PC-9 (cell line): Measurements from ENCODE around the gene RHBDL1. TPM values are rescaled to one million over a fixed set of nuclear protein-coding genes. Genes with fewer than 3 reads are reported as not detected.

Source experiments
- BruUV-seq: library from RNA; stranded (reverse); fragments of 400-500 nt; replicated peaks from 2 replicates; lab custom pipeline; 2021; lab: Mats Ljungman, UMichigan
- CTCF ChIA-PET: fragments of 300-600 bp; sonication (Branson Sonifier 250); formaldehyde crosslinking; loops from one replicate; lab custom pipeline; 2022; ENCODE audit warnings: antibody characterized with exemption; lab: Charles Lee
- POLR2A ChIA-PET: fragments of 300-600 bp; sonication (Branson Sonifier 250); formaldehyde crosslinking; loops from one replicate; lab custom pipeline; 2022; ENCODE audit warnings: antibody characterized with exemption; ENCODE audit not compliant: unreplicated experiment; lab: Charles Lee
- DNase-seq, 2 experiments: peaks; one replicate each; pipeline versions ENCODE4 v3.0.0 to v3.0.0-alpha.2; 2015 to 2022; ENCODE audit warnings: mixed read lengths in 1 of 2
- H2AFZ ChIP-seq: fragments of 200-600 bp; sonication (generic); 2 replicates; pipeline ENCODE4 v1.8.1; 2017; ENCODE audit warnings: antibody characterized with exemption
- H3F3A ChIP-seq: fragments of 200-600 bp; sonication (generic); 2 replicates; pipeline ENCODE4 v1.8.1; 2017; ENCODE audit warnings: antibody characterized with exemption, mild to moderate bottlenecking, low read depth; ENCODE audit not compliant: insufficient read depth
- H3K27ac ChIP-seq: fragments of 200-600 bp; sonication (generic); 2 replicates; pipeline ENCODE4 v1.6.1; 2016; ENCODE audit warnings: mixed run types
- H3K27me3 ChIP-seq: fragments of 200-600 bp; sonication (generic); 2 replicates; pipeline ENCODE4 v1.6.1; 2016; ENCODE audit warnings: low read depth, mixed run types; ENCODE audit not compliant: insufficient read depth
- H3K36me3 ChIP-seq: fragments of 200-600 bp; sonication (generic); 2 replicates; pipeline ENCODE4 v1.6.1; 2016; ENCODE audit warnings: low read depth, mixed run types
- H3K4me1 ChIP-seq: fragments of 200-600 bp; sonication (generic); replicated peaks from 2 replicates; pipeline ENCODE4 v1.6.1; 2016; ENCODE audit warnings: mixed run types; ENCODE audit not compliant: insufficient read depth
- H3K4me2 ChIP-seq: fragments of 200-600 bp; sonication (generic); 2 replicates; pipeline ENCODE4 v1.6.1; 2017; ENCODE audit warnings: mixed run types
- H3K4me3 ChIP-seq: fragments of 200-600 bp; sonication (generic); 2 replicates; pipeline ENCODE4 v1.6.1; 2016; ENCODE audit warnings: mixed run types
- H3K79me2 ChIP-seq: fragments of 200-600 bp; sonication (generic); 2 replicates; pipeline ENCODE4 v1.6.1; 2017; ENCODE audit warnings: low read depth, mixed run types
- H3K9me2 ChIP-seq: fragments of 200-600 bp; sonication (generic); 2 replicates; pipeline ENCODE4 v1.8.1; 2017; ENCODE audit warnings: mild to moderate bottlenecking; ENCODE audit not compliant: insufficient read depth
- H3K9me3 ChIP-seq: fragments of 200-600 bp; sonication (generic); 2 replicates; pipeline ENCODE4 v1.8.1; 2016; ENCODE audit warnings: low read depth; ENCODE audit not compliant: insufficient read depth
- H4K20me1 ChIP-seq: fragments of 200-600 bp; sonication (generic); 2 replicates; pipeline ENCODE4 v1.8.1; 2017; ENCODE audit not compliant: insufficient read depth
- CTCF ChIP-seq: fragments of 200-600 bp; sonication (generic); conservative IDR thresholded peaks from 2 replicates; pipeline ENCODE4 v1.6.1; 2017; ENCODE audit warnings: mixed run types, antibody characterized with exemption, mild to moderate bottlenecking, moderate library complexity
- EZH2 ChIP-seq: fragments of 200-600 bp; sonication (generic); IDR thresholded peaks from 2 replicates; pipeline ENCODE4 v1.8.0; 2017; ENCODE audit warnings: antibody characterized with exemption, low read depth
- intact Hi-C: fragments of 100-400 bp; cut with micrococcal nuclease; formaldehyde crosslinking; loops from one replicate; pipeline ENCODE4 v1.10.0; 2022; ENCODE audit not compliant: unreplicated experiment
- total RNA-seq: library from RNA; stranded (reverse); gene quantifications from 2 replicates; pipeline ENCODE4 v1.2.3, GENCODE V29; 2021

RHBDL1 gene
- total RNA-seq, 1 experiment from 2014 or later: 18.1 TPM

GRCh38 chr16:684071-684794 lies 8.8 kb downstream of the RHBDL1 start, which contains the start of gene JMJD8:
TSS of gene JMJD8 (minus strand) at chr16:684334. CDS start at chr16:684319, 15 bp downstream.
- Histone ChIP-seq H3K27ac (no peak within 1 kb of the TSS), H4K20me1 (peaks cover 30% of the 10 kb centered on the region), H3K9me3 (no peaks in the 10 kb centered on the region), H3K36me3 (no peaks in the 10 kb centered on the region; the same call in 1 of the 2 replicates), H3K79me2 (peaks cover 39% of the 10 kb centered on the region), H3K4me2 (peak within 1 kb of the TSS; percentile 86), H3K9me2 (no peaks in the 10 kb centered on the region), H3F3A (peaks cover 34% of the 10 kb centered on the region; the same call in 1 of the 2 replicates), H3K27me3 (no peaks in the 10 kb centered on the region), H2AFZ (peak within 1 kb of the TSS; percentile 68; the same call in 1 of the 2 replicates), H3K4me3 (peak within 1 kb of the TSS; percentile 83), H3K4me1 (peaks cover 37% of the 10 kb centered on the region)
- ChIA-PET CTCF (no interaction called here), POLR2A (no interaction called here)
- intact Hi-C loops: loop anchor here (5.0 kb wide), 1 partner anchor 157 kb away; the partner anchor contains the start of gene CAPN15
- no TSS peak for BruUV-seq
- DNase-seq: peak; percentile 92 to 99
- TF ChIP-seq EZH2 (no peak), CTCF (no peak)

DNA sequence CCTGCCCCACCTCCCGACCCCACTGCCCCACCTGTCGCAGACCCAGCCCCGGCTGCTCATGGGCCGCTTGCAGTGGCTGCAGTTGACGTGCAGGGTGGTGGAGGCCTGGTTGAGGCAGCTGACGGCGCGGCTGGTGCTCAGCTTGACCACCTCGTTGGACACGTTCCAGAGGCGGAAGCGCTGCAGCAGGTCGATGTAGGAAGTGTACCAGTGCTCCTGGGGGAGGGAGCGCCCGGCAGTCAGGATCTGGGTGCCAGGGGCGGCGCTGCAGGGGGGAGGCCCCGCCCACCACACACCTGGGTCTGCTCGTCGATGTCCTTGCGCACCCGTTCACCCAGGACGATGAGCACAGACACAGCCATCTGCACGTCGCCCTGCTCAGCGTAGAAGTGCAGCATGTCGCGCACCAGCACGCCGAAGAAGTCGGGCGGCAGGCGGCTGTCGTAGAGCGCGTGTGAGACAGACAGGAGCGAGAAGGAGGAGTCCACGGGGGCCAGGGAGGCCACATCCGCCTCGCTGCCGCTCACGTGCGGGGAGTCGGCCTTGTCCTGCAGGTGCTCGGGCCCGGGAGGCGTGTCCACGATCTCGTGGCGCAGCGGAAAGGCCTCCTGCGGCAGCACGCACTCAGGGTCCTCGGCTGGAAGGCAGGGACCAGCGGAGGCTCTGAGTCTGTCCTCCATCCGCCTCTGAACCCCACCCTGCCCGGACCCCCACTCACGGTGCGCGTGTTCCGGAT lies 9.7 kb downstream of the RHBDL1 start:
- peaks cover 41% of the 10 kb centered on the region for H3K4me1 ChIP-seq
- no peak for DNase-seq
- no peak overlapping the region for H3K4me3 ChIP-seq
- no peaks in the 10 kb centered on the region; the same call in 1 of the 2 replicates for H3K36me3 ChIP-seq
- H3K27ac ChIP-seq: no peak overlapping the region
- no peak overlapping the region for H2AFZ ChIP-seq
- TF ChIP-seq EZH2 (no peak), CTCF (no peak)
- intact Hi-C loops: loop anchor here (5.0 kb wide), 1 partner anchor 158 kb away; the partner anchor contains the start of gene CAPN15
- no TSS peak for BruUV-seq
- no peaks in the 10 kb centered on the region for H3K9me2 ChIP-seq
- POLR2A ChIA-PET: no interaction called here
- H3F3A ChIP-seq: peaks cover 31% of the 10 kb centered on the region; the same call in 1 of the 2 replicates
- no peaks in the 10 kb centered on the region for H3K27me3 ChIP-seq
- peaks cover 45% of the 10 kb centered on the region for H3K79me2 ChIP-seq
- peaks cover 30% of the 10 kb centered on the region for H4K20me1 ChIP-seq
- peak overlapping the region; percentile 86 for H3K4me2 ChIP-seq
- CTCF ChIA-PET: no interaction called here
- no peaks in the 10 kb centered on the region for H3K9me3 ChIP-seq

DNA sequence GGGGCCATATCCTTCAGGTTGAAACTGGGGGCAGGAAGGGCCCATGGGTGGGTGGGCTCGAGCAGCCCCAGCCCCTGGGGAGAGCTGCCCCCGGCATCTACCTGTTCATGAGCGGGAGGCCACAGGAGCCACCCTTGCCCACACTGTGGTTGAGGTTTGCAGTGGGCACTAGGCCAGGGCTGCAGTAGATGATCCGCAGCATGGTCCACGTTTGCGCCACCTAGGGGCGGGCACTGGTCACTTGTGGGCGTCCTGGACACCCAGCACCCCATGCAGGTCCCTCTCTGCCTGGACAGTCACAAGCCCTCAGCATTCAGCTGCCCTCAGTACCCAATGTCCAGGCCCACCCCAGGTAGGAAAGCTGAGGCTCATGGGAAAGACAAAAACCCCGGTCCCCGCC lies 10.5 kb downstream of the RHBDL1 start:
- no peaks in the 10 kb centered on the region for H3K27me3 ChIP-seq
- H3K4me3 ChIP-seq: no peak overlapping the region
- BruUV-seq: no TSS peak
- no peaks in the 10 kb centered on the region; the same call in 1 of the 2 replicates for H3K36me3 ChIP-seq
- intact Hi-C loops: no loop called here
- peaks cover 46% of the 10 kb centered on the region for H3K4me1 ChIP-seq
- no peak overlapping the region for H3K27ac ChIP-seq
- H3K9me2 ChIP-seq: no peaks in the 10 kb centered on the region
- TF ChIP-seq EZH2 (no peak), CTCF (peak; percentile 71)
- H3K9me3 ChIP-seq: no peaks in the 10 kb centered on the region
- H3K4me2 ChIP-seq: no peak overlapping the region
- H3K79me2 ChIP-seq: peaks cover 41% of the 10 kb centered on the region
- ChIA-PET CTCF (no interaction called here), POLR2A (no interaction called here)
- H4K20me1 ChIP-seq: peaks cover 26% of the 10 kb centered on the region
- H3F3A ChIP-seq: peaks cover 32% of the 10 kb centered on the region; the same call in 1 of the 2 replicates
- peak in 1 of 2 experiments; percentile 65 for DNase-seq
- no peak overlapping the region for H2AFZ ChIP-seq
